ENCODE measurements around the gene PRAMEF18.
"Not testable (repeated sequence)": the region's sequence is repeated elsewhere in the genome, so short reads cannot be mapped to it uniquely, and the experiment has no call there.

PRAMEF18 gene

GRCh38 chr1:13225675-13226204 is at the start of gene PRAMEF18:
Gene PRAMEF18 (minus strand): TSS chr1:13226154. CDS start chr1:13226106, 48 bp downstream.
- not testable (repeated sequence) for H3K36me3 ChIP-seq (ENCODE audit: control insufficient read depth, insufficient read depth, low read length); H3K9ac ChIP-seq (ENCODE audit: low read depth, low read length); H3K4me1 ChIP-seq (ENCODE audit: control insufficient read depth, insufficient read depth, low read length); H3K4me3 ChIP-seq (ENCODE audit: low read depth, low read length); H3K9me3 ChIP-seq (ENCODE audit: control insufficient read depth, insufficient read depth, low read length); H3K27me3 ChIP-seq (ENCODE audit: control insufficient read depth, insufficient read depth, low read length)

- H3K4me1 ChIP-seq (ENCODE audit: control insufficient read depth, insufficient read depth, low read length); H3K9me3 ChIP-seq (ENCODE audit: control insufficient read depth, insufficient read depth, low read length); H3K27me3 ChIP-seq (ENCODE audit: control insufficient read depth, insufficient read depth, low read length); H3K9ac ChIP-seq (ENCODE audit: low read depth, low read length); H3K36me3 ChIP-seq (ENCODE audit: control insufficient read depth, insufficient read depth, low read length); H3K4me3 ChIP-seq (ENCODE audit: low read depth, low read length): not testable (repeated sequence)
Measured at GRCh38 chr1:13265124-13265523, 39.2 kb upstream of the PRAMEF18 start.

- not testable (repeated sequence) for H3K4me1 ChIP-seq (ENCODE audit: control insufficient read depth, insufficient read depth, low read length); H3K27me3 ChIP-seq (ENCODE audit: control insufficient read depth, insufficient read depth, low read length); H3K9ac ChIP-seq (ENCODE audit: low read depth, low read length); H3K9me3 ChIP-seq (ENCODE audit: control insufficient read depth, insufficient read depth, low read length); H3K4me3 ChIP-seq (ENCODE audit: low read depth, low read length); H3K36me3 ChIP-seq (ENCODE audit: control insufficient read depth, insufficient read depth, low read length)
Measured at GRCh38 chr1:13253898-13254297, 27.9 kb upstream of the PRAMEF18 start, which contains the start of gene PRAMEF5. Gene PRAMEF5 (plus strand): TSS chr1:13254198. CDS start chr1:13259269, 5,071 bp downstream.

GRCh38 chr1:13247122-13247521 is 21.2 kb upstream of the PRAMEF18 start:
- H3K9me3 ChIP-seq (ENCODE audit: control insufficient read depth, insufficient read depth, low read length) = peaks cover 20% of the 10 kb centered on the region
- H3K4me1 ChIP-seq (ENCODE audit: control insufficient read depth, insufficient read depth, low read length); H3K27me3 ChIP-seq (ENCODE audit: control insufficient read depth, insufficient read depth, low read length); H3K36me3 ChIP-seq (ENCODE audit: control insufficient read depth, insufficient read depth, low read length); H3K4me3 ChIP-seq (ENCODE audit: low read depth, low read length); H3K9ac ChIP-seq (ENCODE audit: low read depth, low read length): not testable (repeated sequence)

- not testable (repeated sequence) for H3K36me3 ChIP-seq (ENCODE audit: control insufficient read depth, insufficient read depth, low read length); H3K27me3 ChIP-seq (ENCODE audit: control insufficient read depth, insufficient read depth, low read length); H3K9ac ChIP-seq (ENCODE audit: low read depth, low read length); H3K4me1 ChIP-seq (ENCODE audit: control insufficient read depth, insufficient read depth, low read length); H3K4me3 ChIP-seq (ENCODE audit: low read depth, low read length)
- H3K9me3 ChIP-seq (ENCODE audit: control insufficient read depth, insufficient read depth, low read length) = peaks cover 20% of the 10 kb centered on the region
Measured at GRCh38 chr1:13246554-13246871, 20.6 kb upstream of the PRAMEF18 start.

- not testable (repeated sequence) for H3K4me3 ChIP-seq (ENCODE audit: low read depth, low read length); H3K9ac ChIP-seq (ENCODE audit: low read depth, low read length); H3K27me3 ChIP-seq (ENCODE audit: control insufficient read depth, insufficient read depth, low read length); H3K36me3 ChIP-seq (ENCODE audit: control insufficient read depth, insufficient read depth, low read length); H3K4me1 ChIP-seq (ENCODE audit: control insufficient read depth, insufficient read depth, low read length)
- H3K9me3 ChIP-seq (ENCODE audit: control insufficient read depth, insufficient read depth, low read length) = peaks cover 20% of the 10 kb centered on the region
Measured at GRCh38 chr1:13245841-13246553, 20.0 kb upstream of the PRAMEF18 start.

GRCh38 chr1:13243536-13244263 is 17.7 kb upstream of the PRAMEF18 start:
- peaks cover 20% of the 10 kb centered on the region for H3K9me3 ChIP-seq (ENCODE audit: control insufficient read depth, insufficient read depth, low read length)
- not testable (repeated sequence) for H3K27me3 ChIP-seq (ENCODE audit: control insufficient read depth, insufficient read depth, low read length); H3K9ac ChIP-seq (ENCODE audit: low read depth, low read length); H3K4me3 ChIP-seq (ENCODE audit: low read depth, low read length); H3K36me3 ChIP-seq (ENCODE audit: control insufficient read depth, insufficient read depth, low read length); H3K4me1 ChIP-seq (ENCODE audit: control insufficient read depth, insufficient read depth, low read length)

- H3K4me3 ChIP-seq (ENCODE audit: low read depth, low read length); H3K4me1 ChIP-seq (ENCODE audit: control insufficient read depth, insufficient read depth, low read length); H3K36me3 ChIP-seq (ENCODE audit: control insufficient read depth, insufficient read depth, low read length); H3K9me3 ChIP-seq (ENCODE audit: control insufficient read depth, insufficient read depth, low read length); H3K27me3 ChIP-seq (ENCODE audit: control insufficient read depth, insufficient read depth, low read length); H3K9ac ChIP-seq (ENCODE audit: low read depth, low read length): not testable (repeated sequence)
Measured at GRCh38 chr1:13239633-13240032, 13.7 kb upstream of the PRAMEF18 start.

GRCh38 chr1:13237572-13237971 is 11.6 kb upstream of the PRAMEF18 start:
- not testable (repeated sequence) for H3K4me3 ChIP-seq (ENCODE audit: low read depth, low read length); H3K27me3 ChIP-seq (ENCODE audit: control insufficient read depth, insufficient read depth, low read length); H3K4me1 ChIP-seq (ENCODE audit: control insufficient read depth, insufficient read depth, low read length); H3K9me3 ChIP-seq (ENCODE audit: control insufficient read depth, insufficient read depth, low read length); H3K9ac ChIP-seq (ENCODE audit: low read depth, low read length); H3K36me3 ChIP-seq (ENCODE audit: control insufficient read depth, insufficient read depth, low read length)

- not testable (repeated sequence) for H3K9ac ChIP-seq (ENCODE audit: low read depth, low read length); H3K36me3 ChIP-seq (ENCODE audit: control insufficient read depth, insufficient read depth, low read length); H3K4me3 ChIP-seq (ENCODE audit: low read depth, low read length); H3K27me3 ChIP-seq (ENCODE audit: control insufficient read depth, insufficient read depth, low read length); H3K4me1 ChIP-seq (ENCODE audit: control insufficient read depth, insufficient read depth, low read length)
- H3K9me3 ChIP-seq (ENCODE audit: control insufficient read depth, insufficient read depth, low read length) = peaks cover 13% of the 10 kb centered on the region
Measured at GRCh38 chr1:13234057-13234456, 8.1 kb upstream of the PRAMEF18 start.

GRCh38 chr1:13232056-13232455 is 6.1 kb upstream of the PRAMEF18 start:
- H3K9me3 ChIP-seq (ENCODE audit: control insufficient read depth, insufficient read depth, low read length) = peaks cover 13% of the 10 kb centered on the region
- H3K9ac ChIP-seq (ENCODE audit: low read depth, low read length); H3K4me1 ChIP-seq (ENCODE audit: control insufficient read depth, insufficient read depth, low read length); H3K4me3 ChIP-seq (ENCODE audit: low read depth, low read length); H3K36me3 ChIP-seq (ENCODE audit: control insufficient read depth, insufficient read depth, low read length); H3K27me3 ChIP-seq (ENCODE audit: control insufficient read depth, insufficient read depth, low read length): not testable (repeated sequence)

GRCh38 chr1:13231061-13231750 is 5.3 kb upstream of the PRAMEF18 start:
- not testable (repeated sequence) for H3K9ac ChIP-seq (ENCODE audit: low read depth, low read length); H3K4me1 ChIP-seq (ENCODE audit: control insufficient read depth, insufficient read depth, low read length); H3K4me3 ChIP-seq (ENCODE audit: low read depth, low read length); H3K27me3 ChIP-seq (ENCODE audit: control insufficient read depth, insufficient read depth, low read length); H3K36me3 ChIP-seq (ENCODE audit: control insufficient read depth, insufficient read depth, low read length)
- H3K9me3 ChIP-seq (ENCODE audit: control insufficient read depth, insufficient read depth, low read length) = peaks cover 13% of the 10 kb centered on the region
